ENCODE results near the gene ITGA3. TPM values are rescaled to one million over a fixed set of nuclear protein-coding genes. Genes with fewer than 3 reads are reported as not detected.

ITGA3 gene
- total and polyA plus RNA-seq, 12 donors, result 12.5 to 44.2 (median 23.1) TPM

DNA sequence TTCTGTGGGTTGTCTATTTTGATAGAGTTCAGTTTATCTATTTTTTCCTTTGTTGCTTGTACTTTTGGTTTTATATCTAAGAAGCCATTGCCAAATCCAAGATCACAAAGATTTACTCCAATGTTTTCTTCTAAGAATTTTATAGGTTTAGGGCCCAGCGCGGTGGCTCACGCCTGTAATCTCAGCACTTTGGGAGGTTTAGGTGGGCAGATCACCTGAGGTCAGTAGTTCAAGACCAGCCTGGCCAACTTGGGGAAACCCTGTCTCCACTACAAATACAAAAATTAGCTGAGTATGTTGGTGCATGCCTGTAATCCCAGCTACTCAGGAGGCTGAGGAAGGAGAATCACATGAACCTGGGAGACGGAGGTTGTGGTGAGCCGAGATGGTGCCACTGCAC, 13.7 kb upstream of the ITGA3 start:
- ATAC-seq (no peak), DNase-seq (no peak)
- Histone ChIP-seq H3K9me3 (no peaks in the 10 kb centered on the region), H3K27ac (no peak overlapping the region), H3K4me3 (no peak overlapping the region), H3K36me3 (no peaks in the 10 kb centered on the region), H3K4me1 (peaks cover 7 to 33% (median 17%) of the 10 kb centered on the region in 9 donors), H3K27me3 (no peaks in the 10 kb centered on the region)
- intact Hi-C loops (cut with DNase I), result no loop called here
- TF ChIP-seq, protein P1, sequence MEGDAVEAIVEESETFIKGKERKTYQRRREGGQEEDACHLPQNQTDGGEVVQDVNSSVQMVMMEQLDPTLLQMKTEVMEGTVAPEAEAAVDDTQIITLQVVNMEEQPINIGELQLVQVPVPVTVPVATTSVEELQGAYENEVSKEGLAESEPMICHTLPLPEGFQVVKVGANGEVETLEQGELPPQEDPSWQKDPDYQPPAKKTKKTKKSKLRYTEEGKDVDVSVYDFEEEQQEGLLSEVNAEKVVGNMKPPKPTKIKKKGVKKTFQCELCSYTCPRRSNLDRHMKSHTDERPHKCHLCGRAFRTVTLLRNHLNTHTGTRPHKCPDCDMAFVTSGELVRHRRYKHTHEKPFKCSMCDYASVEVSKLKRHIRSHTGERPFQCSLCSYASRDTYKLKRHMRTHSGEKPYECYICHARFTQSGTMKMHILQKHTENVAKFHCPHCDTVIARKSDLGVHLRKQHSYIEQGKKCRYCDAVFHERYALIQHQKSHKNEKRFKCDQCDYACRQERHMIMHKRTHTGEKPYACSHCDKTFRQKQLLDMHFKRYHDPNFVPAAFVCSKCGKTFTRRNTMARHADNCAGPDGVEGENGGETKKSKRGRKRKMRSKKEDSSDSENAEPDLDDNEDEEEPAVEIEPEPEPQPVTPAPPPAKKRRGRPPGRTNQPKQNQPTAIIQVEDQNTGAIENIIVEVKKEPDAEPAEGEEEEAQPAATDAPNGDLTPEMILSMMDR (IDR thresholded peaks at IDR 0.05), result no peak
- 98 to 100% methylated on average over 5 of the region's 5 CpGs for WGBS, 2 donors

DNA sequence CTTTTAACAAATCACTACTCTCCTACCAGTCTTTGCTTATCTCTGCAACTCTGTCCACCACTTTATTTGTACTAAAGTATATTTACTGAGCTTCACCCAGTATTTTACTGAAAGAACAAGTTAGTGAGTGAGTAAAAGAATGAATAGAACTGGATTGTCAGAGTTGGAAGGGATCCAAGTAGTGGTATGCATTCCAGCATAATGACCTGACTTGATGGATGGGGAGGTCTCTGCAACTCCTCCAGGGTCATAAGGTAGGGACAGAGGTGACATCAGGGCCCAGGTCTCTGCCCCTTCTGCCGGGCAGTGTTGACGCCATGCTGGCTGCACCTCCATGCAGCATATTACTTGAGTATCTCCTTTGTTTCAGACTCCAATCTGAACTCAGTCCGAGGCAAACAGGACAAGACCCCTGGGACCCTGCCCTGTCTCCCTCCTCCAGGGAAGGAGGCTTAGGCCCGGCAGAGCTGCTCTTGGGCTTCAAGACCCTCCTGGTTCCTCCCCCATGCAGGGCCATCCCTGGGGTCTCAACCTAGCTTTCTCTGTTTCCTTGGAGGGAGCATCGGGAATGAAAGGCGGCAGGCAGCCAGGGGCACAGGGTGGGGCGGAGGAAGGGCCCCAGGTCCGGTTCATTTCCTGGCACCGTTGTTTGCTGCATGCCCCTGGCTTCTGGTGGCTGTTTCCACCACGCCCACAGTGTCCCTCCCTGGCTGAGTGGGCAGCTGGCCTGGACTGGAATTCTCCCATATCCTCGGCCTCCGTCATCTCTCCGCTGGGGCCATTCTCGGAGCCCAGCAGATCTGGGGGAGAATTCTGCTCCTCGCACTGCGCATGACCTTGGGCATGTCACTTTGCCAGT, 12.4 kb upstream of the ITGA3 start:
- H3K4me3 ChIP-seq, result no peak overlapping the region
- WGBS, 2 donors, result 50 to 62% methylated on average over 16 of the region's 16 CpGs
- no peaks in the 10 kb centered on the region for H3K27me3 ChIP-seq
- TF ChIP-seq, protein P1 (IDR thresholded peaks at IDR 0.05), result no peak
- ATAC-seq (peak in 7 of 8 donors; percentile 63 to 78 (median 71)), DNase-seq (peak in 1 of 2 donors; percentile 54)
- peaks cover 7 to 31% (median 16%) of the 10 kb centered on the region in 9 donors for H3K4me1 ChIP-seq
- H3K9me3 ChIP-seq, result no peaks in the 10 kb centered on the region
- H3K27ac ChIP-seq, result peak overlapping the region in 2 of 10 donors; percentile 13 to 29
- intact Hi-C loops (cut with DNase I), result no loop called here
- H3K36me3 ChIP-seq, result no peaks in the 10 kb centered on the region

DNA sequence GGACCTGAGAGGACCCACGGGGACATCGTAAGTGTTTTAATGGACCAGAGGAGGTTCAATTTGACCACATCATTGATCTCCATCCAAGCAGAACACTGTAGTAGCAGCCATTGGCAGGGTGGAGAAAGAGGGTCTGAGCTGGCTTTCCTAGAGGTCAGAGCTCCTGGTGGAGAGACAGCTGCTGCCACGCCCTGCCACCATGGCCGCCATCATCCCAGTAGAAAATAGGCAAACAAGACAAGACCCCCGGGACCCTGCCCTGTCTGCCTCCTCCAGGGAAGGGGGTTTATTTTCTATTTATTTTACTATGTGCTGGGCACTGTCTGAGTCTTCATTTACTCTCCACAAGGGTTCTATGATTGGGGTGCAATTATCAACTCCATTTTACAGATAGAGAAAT, 11.4 kb upstream of the ITGA3 start:
- DNase-seq, result no peak

DNA sequence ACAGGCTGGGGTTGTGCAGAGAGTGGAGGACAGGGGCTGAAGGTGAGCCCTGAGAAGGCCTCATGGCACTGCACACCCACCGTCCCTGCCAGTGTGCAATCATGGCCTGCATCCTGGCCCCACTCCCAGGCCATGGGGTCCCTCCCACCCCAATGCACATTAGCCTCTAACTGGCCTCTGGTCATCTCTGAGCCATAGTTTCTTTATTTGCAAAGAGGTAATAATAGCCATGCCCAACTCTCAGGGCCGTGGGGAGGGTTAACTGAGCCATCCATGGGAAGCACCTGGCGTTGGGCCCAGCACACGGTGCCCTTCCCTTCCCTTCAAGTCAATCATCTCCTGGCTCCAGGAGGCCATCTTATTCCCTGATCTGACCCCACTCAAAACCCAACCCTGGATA, 10.8 kb upstream of the ITGA3 start:
- Histone ChIP-seq H3K27ac (peak overlapping the region in 1 of 10 donors; percentile 12), H3K36me3 (no peaks in the 10 kb centered on the region), H3K4me1 (peaks cover 7 to 31% (median 16%) of the 10 kb centered on the region in 9 donors), H3K4me3 (no peak overlapping the region), H3K27me3 (no peaks in the 10 kb centered on the region), H3K9me3 (no peaks in the 10 kb centered on the region)
- intact Hi-C loops (cut with DNase I), result no loop called here
- DNase-seq, result no peak
- WGBS, 2 donors, result 34 to 51% methylated on average over 4 of the region's 4 CpGs
- TF ChIP-seq, protein P1 (IDR thresholded peaks at IDR 0.05), result no peak
- peak in 7 of 8 donors; percentile 7 to 72 (median 53) for ATAC-seq

More for the DNA sequence above, 11.4 kb upstream of the ITGA3 start:
- H3K27me3 ChIP-seq, result no peaks in the 10 kb centered on the region
- WGBS, 2 donors, result 95 to 97% methylated on average over 5 of the region's 5 CpGs
- H3K4me3 ChIP-seq, result no peak overlapping the region
- intact Hi-C loops (cut with DNase I), result no loop called here
- no peaks in the 10 kb centered on the region for H3K36me3 ChIP-seq
- TF ChIP-seq, protein P1 (IDR thresholded peaks at IDR 0.05), result no peak
- peak overlapping the region in 2 of 10 donors; percentile 12 to 20 for H3K27ac ChIP-seq
- peaks cover 7 to 31% (median 16%) of the 10 kb centered on the region in 9 donors for H3K4me1 ChIP-seq
- no peaks in the 10 kb centered on the region for H3K9me3 ChIP-seq
- no peak for ATAC-seq

All from heart right ventricle (tissue), 16 donors.